IPS DF 6.9 (cell line): ENCODE measurements around the gene NDRG4.

Source experiments
- DNase-seq: peaks from one replicate; pipeline ENCODE4 v3.0.0-alpha.2; 2013; ENCODE audit warnings: low read depth, low spot score
- H3K27ac ChIP-seq: one replicate; pipeline ENCODE4 v1.5.1; 2013; ENCODE audit warnings: low read length, control low read depth
- H3K27me3 ChIP-seq: 2 replicates; pipeline ENCODE4 v1.6.1; 2013; ENCODE audit warnings: mild to moderate bottlenecking, low read length; ENCODE audit not compliant: control insufficient read depth, insufficient read depth
- H3K36me3 ChIP-seq: 2 replicates; pipeline ENCODE4 v1.6.1; 2013; ENCODE audit warnings: low read length; ENCODE audit not compliant: control insufficient read depth, insufficient read depth
- H3K4me1 ChIP-seq: 2 replicates; pipeline ENCODE4 v1.6.1; 2013; ENCODE audit warnings: low read length; ENCODE audit not compliant: control insufficient read depth, insufficient read depth
- H3K4me3 ChIP-seq: 2 replicates; pipeline ENCODE4 v1.5.1; 2013; ENCODE audit warnings: mild to moderate bottlenecking, low read length
- H3K9me3 ChIP-seq: 2 replicates; pipeline ENCODE4 v1.6.1; 2013; ENCODE audit warnings: low read length, inconsistent platforms; ENCODE audit not compliant: control insufficient read depth, insufficient read depth
- WGBS: extraction: QIAGEN DNeasy Blood & Tissue Kit; methylation state at CpG from one replicate; pipeline ENCODE4 v1.1.7; 2013; ENCODE audit warnings: mixed read lengths, missing lambda C conversion rate; ENCODE audit not compliant: insufficient read length, insufficient coverage; 5-methylcytosine and 5-hydroxymethylcytosine counted together

The NDRG4 gene

GRCh38 chr16:58459344-58460218 is 40.4 kb upstream of the NDRG4 start:
- Histone ChIP-seq H3K27ac (no peak overlapping the region), H3K4me3 (no peak overlapping the region), H3K27me3 (peaks cover 14% of the 10 kb centered on the region), H3K36me3 (no peaks in the 10 kb centered on the region), H3K9me3 (no peaks in the 10 kb centered on the region), H3K4me1 (no peaks in the 10 kb centered on the region; the same call in 1 of the 2 replicates)
- DNase-seq: no peak
- no CpG with 5 or more reads among the region's 9 CpGs for WGBS

DNA sequence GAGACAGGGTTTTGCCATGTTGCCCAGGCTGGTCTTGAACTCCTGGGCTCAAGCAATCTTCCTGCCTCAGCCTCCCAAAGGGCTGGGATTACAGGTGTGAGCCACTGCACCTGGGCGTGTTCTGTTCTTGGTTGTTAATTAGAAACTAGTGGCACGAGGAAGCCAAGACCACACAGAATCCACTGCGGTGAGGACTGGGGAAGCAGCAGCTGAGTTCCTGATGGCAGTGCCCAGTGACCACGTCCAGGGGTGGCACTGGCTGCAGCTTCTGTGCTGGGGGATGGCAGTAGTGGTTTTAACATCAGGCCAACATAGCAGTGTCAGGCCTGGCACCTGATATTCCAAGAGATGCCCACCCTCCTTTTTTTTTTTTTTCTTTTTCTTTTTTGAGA is 39.7 kb upstream of the NDRG4 start:
- WGBS: no CpG with 5 or more reads among the region's 4 CpGs
- Histone ChIP-seq H3K27ac (no peak overlapping the region), H3K9me3 (no peaks in the 10 kb centered on the region), H3K27me3 (peaks cover 20% of the 10 kb centered on the region), H3K36me3 (no peaks in the 10 kb centered on the region), H3K4me3 (no peak overlapping the region), H3K4me1 (no peaks in the 10 kb centered on the region; the same call in 1 of the 2 replicates)
- no peak for DNase-seq

DNA sequence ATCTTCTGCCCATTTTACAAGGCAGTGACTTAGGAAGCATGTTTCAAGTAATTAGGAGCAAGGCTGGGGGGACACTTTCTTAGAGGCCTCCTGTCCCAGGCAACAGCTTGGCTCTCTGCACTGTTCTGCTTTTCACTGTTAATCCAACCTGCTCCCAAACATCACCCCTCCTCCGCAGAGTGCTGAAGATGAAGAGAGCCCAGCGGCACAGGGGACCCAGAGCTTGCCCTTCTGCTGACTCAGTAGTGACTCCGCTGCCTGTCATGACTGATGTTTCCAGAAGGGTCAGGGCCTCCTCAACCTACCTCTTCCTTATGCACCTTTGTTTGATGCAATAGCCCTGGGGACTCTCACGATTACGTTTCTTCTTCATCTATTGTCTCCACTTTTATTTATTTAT is 38.9 kb upstream of the NDRG4 start:
- Histone ChIP-seq H3K4me3 (no peak overlapping the region), H3K36me3 (no peaks in the 10 kb centered on the region), H3K27ac (no peak overlapping the region), H3K27me3 (peaks cover 24% of the 10 kb centered on the region), H3K4me1 (no peaks in the 10 kb centered on the region; the same call in 1 of the 2 replicates), H3K9me3 (no peaks in the 10 kb centered on the region)
- DNase-seq: no peak
- no CpG with 5 or more reads among the region's 5 CpGs for WGBS

DNA sequence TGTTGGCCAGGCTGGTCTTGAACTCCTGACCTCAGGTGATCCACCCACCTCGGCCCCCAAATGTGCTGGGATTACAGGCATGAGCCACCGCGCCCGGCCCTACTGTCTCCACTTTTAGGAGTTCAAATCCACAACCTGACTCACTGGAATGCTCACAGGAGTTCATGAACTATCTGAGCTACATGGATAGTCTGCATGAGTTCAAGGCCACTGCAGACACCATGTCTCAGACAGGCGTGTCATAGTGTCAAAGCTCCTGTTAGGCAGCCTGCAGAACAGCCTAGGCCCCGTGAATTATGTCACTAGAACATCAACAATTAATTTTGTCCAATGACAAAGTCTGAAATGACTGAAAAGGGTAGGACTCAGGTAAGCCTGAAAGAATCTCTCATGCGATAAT is 38.3 kb upstream of the NDRG4 start:
- no peak for DNase-seq
- no CpG with 5 or more reads among the region's 7 CpGs for WGBS
- H3K27me3 ChIP-seq: peaks cover 25% of the 10 kb centered on the region

DNA sequence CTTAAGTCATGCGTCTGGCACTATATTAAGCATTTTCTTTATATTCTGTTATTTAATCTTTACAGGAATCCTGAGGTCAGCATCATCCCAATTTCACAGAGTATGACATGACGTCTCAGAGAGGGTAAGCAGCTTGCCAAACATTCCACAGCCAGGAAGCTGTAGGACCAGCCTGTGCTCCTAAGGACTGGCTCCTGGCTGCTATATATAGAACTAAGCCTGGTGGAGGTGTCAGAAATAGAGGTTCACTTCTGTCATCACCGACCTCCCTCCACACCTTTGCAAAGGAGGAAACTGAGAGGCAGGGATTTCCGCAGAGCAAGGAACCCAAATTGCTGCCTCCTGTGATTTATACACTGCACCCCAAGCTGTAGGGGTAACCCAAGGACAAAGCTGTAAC is 37.9 kb upstream of the NDRG4 start:
- no peak for DNase-seq
- Histone ChIP-seq H3K27me3 (peaks cover 25% of the 10 kb centered on the region), H3K27ac (no peak overlapping the region), H3K36me3 (no peaks in the 10 kb centered on the region), H3K4me1 (no peaks in the 10 kb centered on the region; the same call in 1 of the 2 replicates), H3K4me3 (no peak overlapping the region), H3K9me3 (no peaks in the 10 kb centered on the region)
- WGBS: no CpG with 5 or more reads among the region's 4 CpGs

More for the DNA sequence above, 38.3 kb upstream of the NDRG4 start:
- Histone ChIP-seq H3K9me3 (no peaks in the 10 kb centered on the region), H3K4me1 (no peaks in the 10 kb centered on the region; the same call in 1 of the 2 replicates), H3K27ac (no peak overlapping the region), H3K4me3 (no peak overlapping the region), H3K36me3 (no peaks in the 10 kb centered on the region)

GRCh38 chr16:58462499-58462996 is 37.4 kb upstream of the NDRG4 start:
- H3K27ac ChIP-seq: no peak overlapping the region
- DNase-seq: no peak
- peaks cover 25% of the 10 kb centered on the region for H3K27me3 ChIP-seq
- no peaks in the 10 kb centered on the region for H3K36me3 ChIP-seq
- no peaks in the 10 kb centered on the region; the same call in 1 of the 2 replicates for H3K4me1 ChIP-seq
- no peak overlapping the region; the same call in 1 of the 2 replicates for H3K4me3 ChIP-seq
- no peaks in the 10 kb centered on the region for H3K9me3 ChIP-seq
- no CpG with 5 or more reads among the region's 15 CpGs for WGBS

- H3K27me3 ChIP-seq: peaks cover 25% of the 10 kb centered on the region
- DNase-seq: no peak
These were observed 36.7 kb upstream of the NDRG4 start for GRCh38 chr16:58462997-58463941.

GRCh38 chr16:58464047-58464915 is 35.7 kb upstream of the NDRG4 start:
- Histone ChIP-seq H3K4me3 (peak overlapping the region; percentile 58; the same call in 1 of the 2 replicates), H3K4me1 (no peaks in the 10 kb centered on the region; the same call in 1 of the 2 replicates), H3K36me3 (no peaks in the 10 kb centered on the region), H3K27me3 (peaks cover 25% of the 10 kb centered on the region), H3K27ac (no peak overlapping the region), H3K9me3 (no peaks in the 10 kb centered on the region)
- no peak for DNase-seq
- WGBS: no CpG with 5 or more reads among the region's 86 CpGs

More at GRCh38 chr16:58462997-58463941, 36.7 kb upstream of the NDRG4 start:
- Histone ChIP-seq H3K27ac (no peak overlapping the region), H3K9me3 (no peaks in the 10 kb centered on the region), H3K4me3 (peak overlapping the region; percentile 58; the same call in 1 of the 2 replicates), H3K4me1 (no peaks in the 10 kb centered on the region; the same call in 1 of the 2 replicates), H3K36me3 (no peaks in the 10 kb centered on the region)
- WGBS: no CpG with 5 or more reads among the region's 113 CpGs

DNA sequence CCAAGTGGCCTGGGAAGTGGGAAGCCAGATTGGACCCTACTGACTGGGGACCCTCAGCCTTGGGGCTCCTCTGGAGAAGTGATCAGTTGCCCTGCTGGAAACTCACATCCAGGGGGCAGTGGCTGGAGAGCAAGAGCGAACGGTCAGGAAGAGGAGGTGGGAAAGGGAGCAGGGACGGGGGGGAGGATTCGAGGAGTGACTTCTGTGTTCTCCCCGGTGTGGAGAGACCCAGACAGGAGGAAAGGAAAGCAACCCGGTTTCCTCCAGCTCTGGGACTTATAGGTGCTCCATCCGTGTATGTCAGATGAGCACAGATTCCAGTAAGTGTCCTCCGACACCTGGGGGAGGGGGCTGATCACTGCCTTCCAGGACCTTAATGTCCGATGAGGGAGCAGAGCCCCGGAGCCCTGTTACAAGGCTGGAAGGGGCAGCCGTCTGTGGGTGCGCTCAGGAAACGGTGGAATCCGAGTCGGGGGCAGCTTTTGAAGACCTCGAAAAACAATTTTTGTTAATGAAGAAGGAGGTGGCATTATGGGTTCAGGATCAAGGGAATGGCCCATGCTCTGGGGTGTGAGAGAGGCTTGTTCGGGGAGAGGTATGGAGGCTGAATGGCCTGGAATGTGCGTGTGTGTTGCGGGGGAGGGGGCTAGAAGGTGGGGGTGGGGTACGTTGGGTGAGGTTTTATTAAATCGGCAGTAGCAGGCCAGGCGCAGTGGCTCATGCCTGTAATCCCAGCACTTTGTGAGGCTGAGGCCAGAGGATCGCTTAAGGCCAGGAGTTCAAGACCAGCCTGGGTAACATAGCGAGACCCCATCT is 34.8 kb upstream of the NDRG4 start:
- no peak for DNase-seq
- no CpG with 5 or more reads among the region's 24 CpGs for WGBS
- Histone ChIP-seq H3K36me3 (no peaks in the 10 kb centered on the region), H3K4me1 (no peaks in the 10 kb centered on the region; the same call in 1 of the 2 replicates), H3K4me3 (peak overlapping the region; percentile 58; the same call in 1 of the 2 replicates), H3K27me3 (peaks cover 25% of the 10 kb centered on the region), H3K9me3 (no peaks in the 10 kb centered on the region), H3K27ac (no peak overlapping the region)
